DOHH2 (cell line): ENCODE measurements around the gene MAP4K3.

ENCODE experiments used
- EZH2phosphoT487 ChIP-seq: fragments of 200-600 bp; sonication (generic); IDR thresholded peaks from 2 replicates; pipeline ENCODE4 v1.6.1; 2017; ENCODE audit warnings: borderline replicate concordance, mild to moderate bottlenecking, antibody characterized with exemption, low read length, moderate library complexity, mixed read lengths
- TF ChIP-seq, protein P1 (sequence below): fragments of 200-600 bp; sonication (generic); IDR thresholded peaks from one replicate; pipeline ENCODE4 v1.5.1; 2014; ENCODE audit warnings: antibody characterized with exemption, mild to moderate bottlenecking, low read depth, low read length; ENCODE audit not compliant: poor library complexity, severe bottlenecking

DNA sequence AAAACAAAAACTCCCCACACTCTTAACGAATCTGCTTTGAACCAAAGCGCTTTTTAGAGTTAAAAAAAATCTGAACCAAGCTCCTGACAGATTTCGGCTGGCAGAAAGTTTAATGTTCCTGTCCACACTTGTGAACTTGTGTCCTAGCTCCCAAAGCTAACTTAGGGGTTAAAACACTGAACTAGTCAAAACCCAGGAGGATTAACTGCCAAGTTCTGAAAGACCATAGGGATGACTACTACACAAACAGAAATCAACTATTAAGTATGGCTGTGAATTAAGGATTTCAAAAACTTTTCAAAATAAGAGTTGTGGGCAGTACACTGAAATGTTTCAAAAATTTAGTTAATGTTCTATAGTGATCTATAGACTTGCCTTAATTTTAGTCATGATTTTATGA lies 167.1 kb downstream of the MAP4K3 start:
- TF ChIP-seq, protein P1, sequence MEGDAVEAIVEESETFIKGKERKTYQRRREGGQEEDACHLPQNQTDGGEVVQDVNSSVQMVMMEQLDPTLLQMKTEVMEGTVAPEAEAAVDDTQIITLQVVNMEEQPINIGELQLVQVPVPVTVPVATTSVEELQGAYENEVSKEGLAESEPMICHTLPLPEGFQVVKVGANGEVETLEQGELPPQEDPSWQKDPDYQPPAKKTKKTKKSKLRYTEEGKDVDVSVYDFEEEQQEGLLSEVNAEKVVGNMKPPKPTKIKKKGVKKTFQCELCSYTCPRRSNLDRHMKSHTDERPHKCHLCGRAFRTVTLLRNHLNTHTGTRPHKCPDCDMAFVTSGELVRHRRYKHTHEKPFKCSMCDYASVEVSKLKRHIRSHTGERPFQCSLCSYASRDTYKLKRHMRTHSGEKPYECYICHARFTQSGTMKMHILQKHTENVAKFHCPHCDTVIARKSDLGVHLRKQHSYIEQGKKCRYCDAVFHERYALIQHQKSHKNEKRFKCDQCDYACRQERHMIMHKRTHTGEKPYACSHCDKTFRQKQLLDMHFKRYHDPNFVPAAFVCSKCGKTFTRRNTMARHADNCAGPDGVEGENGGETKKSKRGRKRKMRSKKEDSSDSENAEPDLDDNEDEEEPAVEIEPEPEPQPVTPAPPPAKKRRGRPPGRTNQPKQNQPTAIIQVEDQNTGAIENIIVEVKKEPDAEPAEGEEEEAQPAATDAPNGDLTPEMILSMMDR: no peak
- TF ChIP-seq EZH2phosphoT487: no peak
